NT2/D1 (cell line): ENCODE data around the gene DCAF8.

ENCODE experiments used
- YY1 ChIP-seq: IDR thresholded peaks from 2 replicates; pipeline ENCODE4 v1.6.1; 2011; ENCODE audit not compliant: insufficient read length, insufficient read depth
- ZNF274 ChIP-seq: IDR thresholded peaks from 2 replicates; pipeline ENCODE4 v1.6.1; 2011; ENCODE audit warnings: mild to moderate bottlenecking, low read depth, low read length

DNA sequence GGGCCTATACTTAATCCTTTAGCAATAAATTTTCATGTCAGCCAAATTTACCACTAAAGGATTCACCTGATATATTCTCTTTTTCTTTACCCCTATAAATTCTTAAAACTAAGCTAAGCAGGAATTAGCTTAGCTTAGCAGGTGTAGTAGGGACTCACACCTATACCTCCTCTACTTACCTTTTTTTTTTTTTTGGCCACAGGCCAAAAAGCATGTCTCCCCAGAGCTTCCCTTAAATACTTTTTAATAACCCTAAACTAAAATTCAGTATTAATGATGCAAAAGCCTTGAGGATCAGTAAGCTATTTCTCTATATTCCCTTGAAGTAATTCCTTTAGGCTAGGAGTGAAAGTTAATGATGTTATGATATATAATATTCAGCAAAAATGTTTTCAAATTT lies 33.9 kb downstream of the DCAF8 start:
- no peak for TF ChIP-seq YY1
- no peak for TF ChIP-seq ZNF274
